OCI-LY7 (cell line): ENCODE measurements around the gene ZNF771. TPM values are rescaled to one million over a fixed set of nuclear protein-coding genes. Genes with fewer than 3 reads are reported as not detected.

ENCODE experiments used
- BruUV-seq: library from RNA; stranded (reverse); fragments of 400-500 nt; replicated peaks from 2 replicates; lab custom pipeline; 2021; lab: Mats Ljungman, UMichigan
- CTCF ChIA-PET: fragments of 300-600 bp; sonication (Branson Sonifier 250); formaldehyde crosslinking; loops from one replicate; lab custom pipeline; 2022; ENCODE audit warnings: antibody characterized with exemption; ENCODE audit not compliant: unreplicated experiment; lab: Charles Lee
- POLR2A ChIA-PET: fragments of 300-600 bp; sonication (Branson Sonifier 250); formaldehyde crosslinking; loops from one replicate; lab custom pipeline; 2022; ENCODE audit warnings: antibody characterized with exemption; lab: Charles Lee
- DNase-seq: peaks from one replicate; pipeline ENCODE4 v3.0.0-alpha.2; 2015; ENCODE audit warnings: low spot score
- H2AFZ ChIP-seq: fragments of 200-600 bp; sonication (generic), shearing (Covaris generic); 2 replicates; pipeline ENCODE4 v1.6.1; 2014; ENCODE audit warnings: mild to moderate bottlenecking, antibody characterized with exemption, low read length, moderate library complexity
- H3K27ac ChIP-seq: fragments of 200-600 bp; sonication (generic); 2 replicates; pipeline ENCODE4 v1.5.1; 2014; ENCODE audit warnings: mixed run types, low read depth, mild to moderate bottlenecking, moderate library complexity, low read length, inconsistent platforms; ENCODE audit not compliant: poor library complexity, severe bottlenecking
- H3K36me3 ChIP-seq: fragments of 200-600 bp; sonication (generic); 2 replicates; pipeline ENCODE4 v1.6.1; 2014; ENCODE audit warnings: mild to moderate bottlenecking, antibody characterized with exemption, low read length, moderate library complexity, mixed read lengths; ENCODE audit not compliant: insufficient read depth
- H3K4me1 ChIP-seq: fragments of 200-600 bp; sonication (generic); 2 replicates; pipeline ENCODE4 v1.5.1; 2014; ENCODE audit warnings: mild to moderate bottlenecking, low read length; ENCODE audit not compliant: insufficient read depth, poor library complexity, severe bottlenecking
- H3K4me2 ChIP-seq: fragments of 200-600 bp; sonication (generic); 2 replicates; pipeline ENCODE4 v1.6.1; 2014; ENCODE audit warnings: mild to moderate bottlenecking, low read length
- H3K4me3 ChIP-seq: fragments of 200-600 bp; sonication (generic); 2 replicates; pipeline ENCODE4 v1.5.1; 2014; ENCODE audit warnings: mild to moderate bottlenecking, low read depth, low read length; ENCODE audit not compliant: poor library complexity, severe bottlenecking
- H3K79me2 ChIP-seq: fragments of 200-600 bp; sonication (generic); 2 replicates; pipeline ENCODE4 v1.6.1; 2016; ENCODE audit warnings: low read depth, mild to moderate bottlenecking, low read length, moderate library complexity, mixed read lengths; ENCODE audit not compliant: insufficient read depth
- H3K9me2 ChIP-seq: fragments of 200-600 bp; sonication (generic); 2 replicates; pipeline ENCODE4 v1.6.1; 2016; ENCODE audit warnings: mild to moderate bottlenecking, low read length, mixed read lengths; ENCODE audit not compliant: insufficient read depth
- H3K9me3 ChIP-seq: fragments of 200-600 bp; sonication (generic); 2 replicates; pipeline ENCODE4 v1.6.1; 2014; ENCODE audit warnings: mild to moderate bottlenecking, mixed run types, low read length, mixed read lengths
- H4K20me1 ChIP-seq: fragments of 200-600 bp; sonication (generic); 2 replicates; pipeline ENCODE4 v1.6.1; 2014; ENCODE audit warnings: mild to moderate bottlenecking, antibody characterized with exemption, low read length, moderate library complexity, mixed read lengths; ENCODE audit not compliant: insufficient read depth
- CTCF ChIP-seq: fragments of 200-600 bp; sonication (generic); conservative IDR thresholded peaks from 2 replicates; pipeline ENCODE4 v1.5.1; 2014; ENCODE audit warnings: mild to moderate bottlenecking, antibody characterized with exemption, low read length, moderate library complexity, mixed read lengths
- EZH2phosphoT487 ChIP-seq: fragments of 200-600 bp; sonication (generic); IDR thresholded peaks from 2 replicates; pipeline ENCODE4 v1.6.1; 2018; ENCODE audit warnings: low read depth, borderline replicate concordance, mild to moderate bottlenecking, mixed run types, antibody characterized with exemption, low read length, moderate library complexity, mixed read lengths
- intact Hi-C: fragments of 100-400 bp; cut with micrococcal nuclease; formaldehyde crosslinking; loops from one replicate; pipeline ENCODE4 v1.10.0; 2022; ENCODE audit not compliant: unreplicated experiment
- total RNA-seq, 2 experiments: library from RNA; depleted of rRNA in 1 of 2; stranded (reverse); fragments of >200 nt in 1 of 2; shearing (Covaris generic) in 1 of 2; gene quantifications; 2 replicates each; pipeline ENCODE4 v1.2.3, GENCODE V29; 2014 to 2022

ZNF771 gene
- total RNA-seq, 2 experiments from 2014 or later: 6.4 to 10.8 TPM

- no peak overlapping the region for H3K4me3 ChIP-seq
- H3K9me3 ChIP-seq: no peaks in the 10 kb centered on the region
- H2AFZ ChIP-seq: no peak overlapping the region
- POLR2A ChIA-PET: interaction anchor here (0.8 kb wide), 1 partner anchor 9 kb away, joined by 5 read pairs; the partner anchor contains the start of gene TBC1D10B
- H4K20me1 ChIP-seq: no peaks in the 10 kb centered on the region; the same call in 1 of the 2 replicates
- DNase-seq: no peak
- CTCF ChIA-PET: no interaction called here
- BruUV-seq: no TSS peak
- peaks cover 21% of the 10 kb centered on the region for H3K4me1 ChIP-seq
- intact Hi-C loops: no loop called here
- no peak for TF ChIP-seq EZH2phosphoT487
- TF ChIP-seq CTCF: no peak
- H3K27ac ChIP-seq: no peak overlapping the region
- H3K36me3 ChIP-seq: peaks cover 94% of the 10 kb centered on the region
- peaks cover 42% of the 10 kb centered on the region for H3K79me2 ChIP-seq
- no peak overlapping the region for H3K4me2 ChIP-seq
- no peaks in the 10 kb centered on the region for H3K9me2 ChIP-seq
Measured at GRCh38 chr16:30361180-30361579, 46.2 kb upstream of the ZNF771 start.

- ChIA-PET POLR2A (interaction anchor here (2.1 kb wide), 1 partner anchor 11 kb away, joined by 7 read pairs; the partner anchor contains the start of gene CD2BP2), CTCF (no interaction called here)
- no peak for TF ChIP-seq EZH2phosphoT487
- no peak for TF ChIP-seq CTCF
- no peak overlapping the region for H3K27ac ChIP-seq
- H3K9me3 ChIP-seq: no peaks in the 10 kb centered on the region
- DNase-seq: no peak
- H3K79me2 ChIP-seq: peaks cover 80% of the 10 kb centered on the region
- H3K4me3 ChIP-seq: no peak overlapping the region
- H4K20me1 ChIP-seq: peaks cover 20% of the 10 kb centered on the region
- no TSS peak for BruUV-seq
- intact Hi-C loops: no loop called here
- no peak overlapping the region for H3K4me2 ChIP-seq
- H2AFZ ChIP-seq: no peak overlapping the region
- H3K9me2 ChIP-seq: no peaks in the 10 kb centered on the region
- H3K4me1 ChIP-seq: peaks cover 24% of the 10 kb centered on the region
- peaks cover 85% of the 10 kb centered on the region for H3K36me3 ChIP-seq
Measured at GRCh38 chr16:30365200-30365599, 42.2 kb upstream of the ZNF771 start.

- intact Hi-C loops: no loop called here
- peaks cover 73% of the 10 kb centered on the region for H3K36me3 ChIP-seq
- no peaks in the 10 kb centered on the region for H3K9me2 ChIP-seq
- H3K4me2 ChIP-seq: peak overlapping the region; percentile 97
- no peak for TF ChIP-seq CTCF
- no peak for TF ChIP-seq EZH2phosphoT487
- H3K79me2 ChIP-seq: peaks cover 75% of the 10 kb centered on the region
- peak overlapping the region; percentile 99 for H3K4me3 ChIP-seq
- DNase-seq: no peak
- no TSS peak for BruUV-seq
- peaks cover 20% of the 10 kb centered on the region for H4K20me1 ChIP-seq
- H3K9me3 ChIP-seq: no peaks in the 10 kb centered on the region
- peaks cover 29% of the 10 kb centered on the region for H3K4me1 ChIP-seq
- no peak overlapping the region for H2AFZ ChIP-seq
- ChIA-PET POLR2A (interaction anchor here (0.5 to 2.1 kb wide), 3 partner anchors 12 to 226 kb away, joined by 4 to 12 read pairs (median 7); partner anchors contain the start of gene CD2BP2), CTCF (no interaction called here)
- no peak overlapping the region for H3K27ac ChIP-seq
Measured at GRCh38 chr16:30366511-30366910, 40.9 kb upstream of the ZNF771 start.
